Vagina (tissue), 2 donors: ENCODE results near the gene GPANK1.

ENCODE experiments used
- POLR2AphosphoS5 ChIP-seq, 2 donors: sonication (generic); formaldehyde crosslinking; IDR thresholded peaks; one replicate each; pipeline ENCODE4 v1.9.0; 2017; ENCODE audit warnings: antibody characterized with exemption in 2 of 2, mild to moderate bottlenecking in 2 of 2, low read depth in 1 of 2; ENCODE audit not compliant: insufficient read depth in 1 of 2
- TF ChIP-seq, protein P1 (sequence below), 3 experiments: fragments of 450-650 bp in 2 of 3; fragments of 200-600 bp in 1 of 3; sonication (generic) in 1 of 3; IDR thresholded peaks; one replicate each; pipeline ENCODE4 v1.5.1; 2017 to 2019; ENCODE audit warnings: antibody characterized with exemption in 3 of 3, mild to moderate bottlenecking in 2 of 3, moderate library complexity in 2 of 3

DNA sequence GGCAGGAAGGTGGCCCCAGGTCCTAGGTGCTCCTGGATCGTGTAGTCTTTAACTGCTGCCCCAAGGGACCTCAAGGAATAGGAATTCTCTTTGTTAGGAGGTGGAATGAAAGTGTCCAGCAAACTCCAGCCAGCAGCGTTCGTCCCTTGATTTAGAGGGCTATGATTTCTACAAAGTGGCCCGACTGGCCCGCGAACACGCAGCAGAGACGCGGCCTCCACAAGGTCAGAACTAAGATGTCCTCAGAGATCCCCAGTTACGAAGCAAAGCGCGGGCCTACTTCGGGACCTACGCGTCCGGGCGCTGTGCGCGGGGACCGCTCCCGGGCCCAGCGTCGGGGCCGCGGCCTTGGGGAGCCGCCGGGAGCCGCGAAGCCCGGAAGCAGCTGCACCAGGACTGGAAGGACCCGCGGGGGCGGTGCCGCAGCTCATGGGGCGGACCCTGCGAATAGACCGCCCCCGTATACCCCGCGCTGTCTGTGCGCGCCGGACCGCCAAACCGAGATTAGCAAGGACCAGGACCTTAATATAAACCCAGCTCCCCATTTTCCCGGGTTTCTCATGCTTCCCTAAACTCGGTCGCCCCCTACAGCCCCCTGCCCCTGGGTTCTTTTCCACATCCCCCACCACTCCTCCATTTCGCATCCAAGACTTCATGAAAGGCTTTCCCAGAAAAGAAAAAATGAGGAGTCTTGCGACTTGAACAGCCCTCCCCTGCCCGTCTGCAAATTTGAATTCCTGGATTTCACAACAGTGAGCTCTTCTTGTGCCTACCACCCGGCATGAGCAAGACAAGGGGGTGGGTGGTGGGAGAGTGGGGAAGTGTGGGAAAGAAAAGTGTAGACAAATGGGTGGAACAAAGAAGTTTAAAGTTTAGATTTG lies 4.2 kb downstream of the GPANK1 start, which contains the start of gene C6orf47:
- TF ChIP-seq POLR2AphosphoS5 (IDR thresholded peaks at IDR 0.05; ENCODE audit: insufficient read depth in 1 of 2, low read depth in 1 of 2): peak; percentile 10 to 89
- TF ChIP-seq, protein P1, sequence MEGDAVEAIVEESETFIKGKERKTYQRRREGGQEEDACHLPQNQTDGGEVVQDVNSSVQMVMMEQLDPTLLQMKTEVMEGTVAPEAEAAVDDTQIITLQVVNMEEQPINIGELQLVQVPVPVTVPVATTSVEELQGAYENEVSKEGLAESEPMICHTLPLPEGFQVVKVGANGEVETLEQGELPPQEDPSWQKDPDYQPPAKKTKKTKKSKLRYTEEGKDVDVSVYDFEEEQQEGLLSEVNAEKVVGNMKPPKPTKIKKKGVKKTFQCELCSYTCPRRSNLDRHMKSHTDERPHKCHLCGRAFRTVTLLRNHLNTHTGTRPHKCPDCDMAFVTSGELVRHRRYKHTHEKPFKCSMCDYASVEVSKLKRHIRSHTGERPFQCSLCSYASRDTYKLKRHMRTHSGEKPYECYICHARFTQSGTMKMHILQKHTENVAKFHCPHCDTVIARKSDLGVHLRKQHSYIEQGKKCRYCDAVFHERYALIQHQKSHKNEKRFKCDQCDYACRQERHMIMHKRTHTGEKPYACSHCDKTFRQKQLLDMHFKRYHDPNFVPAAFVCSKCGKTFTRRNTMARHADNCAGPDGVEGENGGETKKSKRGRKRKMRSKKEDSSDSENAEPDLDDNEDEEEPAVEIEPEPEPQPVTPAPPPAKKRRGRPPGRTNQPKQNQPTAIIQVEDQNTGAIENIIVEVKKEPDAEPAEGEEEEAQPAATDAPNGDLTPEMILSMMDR (IDR thresholded peaks at IDR 0.05): no peak
